Brain microvascular endothelial cell (primary cell): ENCODE results near the gene PRTFDC1.

ENCODE experiments used
- DNase-seq: peaks from one replicate; pipeline ENCODE4 v3.0.0-alpha.2; 2020
- H3K27ac ChIP-seq: fragments of 250-450 bp; sonication (Bioruptor Pico); 2 replicates; pipeline ENCODE4 v1.5.1; 2020; ENCODE audit warnings: mild to moderate bottlenecking, moderate library complexity
- H3K27me3 ChIP-seq: fragments of 250-450 bp; sonication (Bioruptor Pico); replicated peaks from 2 replicates; pipeline ENCODE4 v1.5.1; 2020; ENCODE audit warnings: mild to moderate bottlenecking
- H3K36me3 ChIP-seq: fragments of 250-450 bp; sonication (Bioruptor Pico); replicated peaks from 2 replicates; pipeline ENCODE4 v1.5.1; 2020; ENCODE audit warnings: mild to moderate bottlenecking
- H3K4me3 ChIP-seq: 2 replicates; pipeline ENCODE4 v1.5.1; 2011; ENCODE audit warnings: low read depth, mild to moderate bottlenecking, control low read depth, low read length, moderate library complexity
- in situ Hi-C: cut with HindIII; loops from 2 replicates; pipeline ENCODE4 v1.10.0; 2017; ENCODE audit warnings: low sequenced_read_pairs, low pct_ligation_motif_present
- TF ChIP-seq, protein P1 (sequence below): IDR thresholded peaks from 2 replicates; pipeline ENCODE4 v1.5.1; 2011; ENCODE audit warnings: low read depth, mild to moderate bottlenecking, moderate library complexity, low read length, control low read depth, inconsistent platforms; ENCODE audit errors: missing control alignments

PRTFDC1 gene

DNA sequence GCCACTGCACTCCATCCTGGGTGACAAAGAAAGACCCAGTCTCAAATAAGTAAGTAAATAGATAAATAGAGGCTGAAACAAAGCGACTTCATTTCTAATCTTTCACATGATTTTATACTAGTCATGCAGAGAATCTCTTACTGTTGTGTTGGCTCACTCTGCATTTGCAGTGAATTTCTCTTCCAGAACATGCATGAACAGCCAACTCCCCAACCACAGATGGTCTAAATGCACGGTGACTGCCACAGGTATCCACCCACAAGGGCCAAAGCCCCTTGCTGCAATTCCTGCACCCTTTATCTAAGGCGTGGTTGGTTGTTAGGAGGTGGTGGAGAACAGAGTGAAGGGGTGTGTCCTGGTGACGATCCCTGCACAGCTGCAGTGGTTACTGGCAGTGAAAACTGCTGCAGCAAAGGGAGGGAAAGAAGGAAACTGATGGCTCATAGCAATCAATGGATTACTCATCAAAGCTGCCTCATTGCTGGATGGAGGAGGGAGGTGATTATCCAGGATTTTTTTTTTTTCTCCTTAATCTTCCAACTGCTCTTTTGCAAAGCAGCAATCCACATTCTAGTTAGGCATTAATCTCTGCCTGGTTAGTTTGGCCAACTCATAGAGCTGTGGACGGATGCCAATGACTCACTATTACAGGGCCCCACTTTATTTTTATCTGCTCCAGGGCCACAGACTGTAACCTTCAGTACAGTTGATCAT lies 50.6 kb downstream of the PRTFDC1 start:
- DNase-seq: peak; percentile 86
- Histone ChIP-seq H3K4me3 (no peak overlapping the region), H3K36me3 (no peaks in the 10 kb centered on the region), H3K27me3 (no peaks in the 10 kb centered on the region), H3K27ac (peak overlapping the region; percentile 3)
- in situ Hi-C loops: no loop called here
- TF ChIP-seq, protein P1, sequence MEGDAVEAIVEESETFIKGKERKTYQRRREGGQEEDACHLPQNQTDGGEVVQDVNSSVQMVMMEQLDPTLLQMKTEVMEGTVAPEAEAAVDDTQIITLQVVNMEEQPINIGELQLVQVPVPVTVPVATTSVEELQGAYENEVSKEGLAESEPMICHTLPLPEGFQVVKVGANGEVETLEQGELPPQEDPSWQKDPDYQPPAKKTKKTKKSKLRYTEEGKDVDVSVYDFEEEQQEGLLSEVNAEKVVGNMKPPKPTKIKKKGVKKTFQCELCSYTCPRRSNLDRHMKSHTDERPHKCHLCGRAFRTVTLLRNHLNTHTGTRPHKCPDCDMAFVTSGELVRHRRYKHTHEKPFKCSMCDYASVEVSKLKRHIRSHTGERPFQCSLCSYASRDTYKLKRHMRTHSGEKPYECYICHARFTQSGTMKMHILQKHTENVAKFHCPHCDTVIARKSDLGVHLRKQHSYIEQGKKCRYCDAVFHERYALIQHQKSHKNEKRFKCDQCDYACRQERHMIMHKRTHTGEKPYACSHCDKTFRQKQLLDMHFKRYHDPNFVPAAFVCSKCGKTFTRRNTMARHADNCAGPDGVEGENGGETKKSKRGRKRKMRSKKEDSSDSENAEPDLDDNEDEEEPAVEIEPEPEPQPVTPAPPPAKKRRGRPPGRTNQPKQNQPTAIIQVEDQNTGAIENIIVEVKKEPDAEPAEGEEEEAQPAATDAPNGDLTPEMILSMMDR: no peak

DNA sequence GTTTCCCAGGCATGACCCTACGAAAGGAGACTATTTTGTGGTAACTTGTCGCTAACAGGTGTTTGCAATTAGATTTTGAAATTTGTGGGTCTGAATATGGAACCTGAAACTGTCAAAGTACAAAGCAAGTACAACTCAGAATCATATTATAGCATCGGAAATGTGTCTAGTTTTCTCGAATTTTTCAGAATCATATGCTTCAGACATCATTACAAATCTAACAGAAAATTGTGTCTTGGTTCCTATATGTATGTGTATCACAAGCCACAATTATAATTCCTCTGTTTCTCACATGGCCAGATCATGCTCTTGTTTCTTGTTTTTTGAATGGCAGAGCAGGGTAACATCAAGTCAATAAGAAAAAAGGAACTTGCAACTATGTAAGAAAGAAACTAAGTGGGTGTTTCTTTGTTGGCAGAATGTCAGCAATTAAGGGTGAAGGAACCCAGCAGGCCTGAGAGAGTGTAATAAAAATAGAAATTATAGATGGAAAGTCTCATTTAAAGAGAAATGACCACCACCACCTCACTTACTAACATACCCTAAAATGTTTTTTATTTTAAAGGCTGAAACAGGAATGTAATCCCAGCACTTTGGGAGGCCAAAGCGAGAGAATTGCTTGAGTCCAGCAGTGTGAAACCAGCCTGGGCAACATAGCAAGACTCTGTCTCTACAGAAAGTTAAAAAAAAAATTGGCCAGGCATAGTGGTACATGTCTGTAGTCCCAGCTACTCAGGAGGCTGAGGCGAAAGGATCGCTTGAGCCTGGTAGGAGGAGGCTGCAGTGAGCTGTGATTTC lies 51.3 kb downstream of the PRTFDC1 start:
- Histone ChIP-seq H3K4me3 (no peak overlapping the region), H3K27ac (no peak overlapping the region), H3K36me3 (no peaks in the 10 kb centered on the region), H3K27me3 (no peaks in the 10 kb centered on the region)
- TF ChIP-seq, protein P1: no peak
- DNase-seq: no peak
- in situ Hi-C loops: no loop called here

DNA sequence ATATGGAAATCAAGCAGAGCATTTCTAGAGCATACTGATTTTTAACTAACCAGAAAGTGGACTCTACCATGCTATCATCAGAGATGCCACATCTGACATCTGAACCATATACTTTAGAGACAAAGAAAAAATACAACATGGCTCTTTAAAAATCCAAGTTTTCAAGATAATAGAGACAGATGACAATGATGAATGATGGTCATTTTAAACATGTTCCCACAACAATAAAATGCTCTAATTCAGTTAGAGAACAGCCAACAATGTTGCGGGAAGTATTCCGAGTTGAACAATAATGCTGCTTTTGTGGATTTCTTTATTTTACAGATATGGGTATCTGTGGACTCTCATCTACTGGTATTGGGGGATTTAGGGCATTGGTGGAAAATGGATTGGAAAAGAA lies 52.8 kb downstream of the PRTFDC1 start:
- H3K27me3 ChIP-seq: no peaks in the 10 kb centered on the region
- H3K4me3 ChIP-seq: no peak overlapping the region
- DNase-seq: no peak
- TF ChIP-seq, protein P1: no peak
- in situ Hi-C loops: no loop called here
- H3K27ac ChIP-seq: no peak overlapping the region
- H3K36me3 ChIP-seq: no peaks in the 10 kb centered on the region

DNA sequence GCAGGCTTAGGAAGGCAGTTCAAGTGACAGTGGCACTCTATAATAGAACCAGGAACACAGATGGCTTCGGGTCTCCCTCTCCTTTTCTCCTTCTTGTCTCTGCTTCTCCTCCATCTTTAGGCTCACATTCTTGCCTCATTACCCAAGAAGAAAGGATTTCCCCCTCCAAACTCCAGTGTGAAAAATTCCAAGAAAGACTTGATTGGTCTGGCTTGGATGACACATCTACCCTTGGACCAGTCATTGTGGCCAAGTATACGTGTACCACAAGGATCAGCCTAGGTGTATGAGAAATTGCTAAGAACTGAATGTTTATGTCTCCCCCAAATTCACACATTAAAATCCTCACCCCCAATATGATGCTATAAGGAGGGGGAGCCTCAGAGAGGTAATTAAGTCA lies 53.9 kb downstream of the PRTFDC1 start:
- in situ Hi-C loops: no loop called here
- Histone ChIP-seq H3K27me3 (no peaks in the 10 kb centered on the region), H3K36me3 (no peaks in the 10 kb centered on the region), H3K4me3 (no peak overlapping the region), H3K27ac (no peak overlapping the region)
- no peak for DNase-seq
- TF ChIP-seq, protein P1: no peak

DNA sequence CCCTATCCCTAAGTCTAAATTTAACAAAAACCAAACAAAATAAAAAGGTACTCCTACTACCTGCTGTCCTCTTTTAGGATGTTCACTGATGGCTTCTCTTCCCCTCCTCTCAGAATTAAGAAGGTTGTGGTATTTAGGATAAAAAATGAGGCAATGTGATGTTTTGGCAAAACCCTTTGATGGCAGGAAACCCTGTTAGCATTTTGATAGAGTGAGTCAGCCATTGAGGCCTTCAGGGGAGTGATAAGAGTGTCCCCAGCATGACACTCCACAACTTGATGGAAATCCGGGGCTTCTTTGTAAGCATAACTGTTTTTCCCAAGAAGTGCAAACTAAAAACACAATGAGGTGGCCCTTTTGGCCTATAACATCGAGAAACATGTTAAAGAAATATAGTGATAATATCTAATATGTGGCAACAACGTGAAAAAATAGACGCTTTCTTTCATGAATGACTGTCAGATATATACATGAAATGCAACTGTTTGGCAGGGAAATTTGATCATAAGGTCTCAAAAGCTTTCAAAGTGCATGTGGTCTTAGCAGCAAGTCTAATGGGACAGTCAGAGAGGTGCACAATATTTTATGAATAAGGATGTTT lies 55.0 kb downstream of the PRTFDC1 start:
- peak; percentile 71 for DNase-seq
- H3K27me3 ChIP-seq: no peaks in the 10 kb centered on the region
- no peak overlapping the region for H3K4me3 ChIP-seq
- in situ Hi-C loops: no loop called here
- H3K36me3 ChIP-seq: no peaks in the 10 kb centered on the region
- peak overlapping the region; percentile 66 for H3K27ac ChIP-seq
- TF ChIP-seq, protein P1: no peak
